GM21576 (cell line): ENCODE results near the gene SLC27A5.
"Not testable (repeated sequence)": the region's sequence is repeated elsewhere in the genome, so short reads cannot be mapped to it uniquely, and the experiment has no call there.

Experiments used
- ATAC-seq: cut with Tn5 transposase; IDR thresholded peaks from one replicate; pipeline ENCODE4 v1.9.1; 2021; ENCODE audit warnings: mild to moderate bottlenecking, moderate library complexity; ENCODE audit not compliant: unreplicated experiment

Gene SLC27A5

DNA sequence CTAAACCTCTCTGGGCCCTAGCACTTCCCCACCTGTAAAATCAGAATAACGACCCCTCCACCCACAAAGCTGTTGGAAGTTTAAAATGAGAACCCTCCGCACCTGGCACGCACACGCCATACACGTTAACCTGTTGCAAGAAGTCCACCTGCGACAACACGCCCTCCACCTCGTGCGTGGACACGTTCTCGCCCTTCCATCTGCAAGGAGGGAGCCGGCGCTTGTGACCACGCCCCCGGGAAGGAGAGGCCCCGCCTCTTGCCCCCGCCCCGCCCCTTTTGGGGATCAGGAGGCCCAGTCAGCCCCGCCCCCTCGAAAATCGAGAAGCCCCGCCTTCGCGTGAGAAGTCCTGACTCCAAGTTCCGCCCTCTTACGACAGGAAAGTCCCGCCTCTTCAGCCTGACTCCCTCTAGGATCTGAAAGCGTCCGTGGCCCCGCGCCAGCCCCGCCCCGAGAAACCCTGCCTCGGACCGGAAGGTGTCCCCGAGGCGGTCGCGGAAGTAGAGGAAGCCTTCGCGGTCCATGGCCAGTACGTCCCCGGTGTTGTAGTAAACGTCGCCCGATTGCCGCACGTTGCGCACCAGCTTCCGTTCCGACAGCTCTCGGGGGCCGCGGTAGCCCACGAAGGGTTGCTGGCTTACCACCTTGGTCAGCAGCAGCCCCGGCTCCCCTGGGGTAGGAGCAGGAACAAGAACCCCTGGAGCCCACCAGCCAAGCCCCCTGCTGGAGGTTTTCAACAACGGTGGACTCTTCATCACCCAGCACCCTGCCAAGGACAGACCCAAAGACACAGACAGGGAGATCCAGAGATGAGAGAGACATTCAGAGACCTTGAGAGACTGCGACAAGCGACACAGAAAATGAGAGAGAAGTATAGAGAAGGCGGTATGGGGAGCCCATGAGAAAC is 12.5 kb downstream of the SLC27A5 start:
- peak; percentile 81 for ATAC-seq

DNA sequence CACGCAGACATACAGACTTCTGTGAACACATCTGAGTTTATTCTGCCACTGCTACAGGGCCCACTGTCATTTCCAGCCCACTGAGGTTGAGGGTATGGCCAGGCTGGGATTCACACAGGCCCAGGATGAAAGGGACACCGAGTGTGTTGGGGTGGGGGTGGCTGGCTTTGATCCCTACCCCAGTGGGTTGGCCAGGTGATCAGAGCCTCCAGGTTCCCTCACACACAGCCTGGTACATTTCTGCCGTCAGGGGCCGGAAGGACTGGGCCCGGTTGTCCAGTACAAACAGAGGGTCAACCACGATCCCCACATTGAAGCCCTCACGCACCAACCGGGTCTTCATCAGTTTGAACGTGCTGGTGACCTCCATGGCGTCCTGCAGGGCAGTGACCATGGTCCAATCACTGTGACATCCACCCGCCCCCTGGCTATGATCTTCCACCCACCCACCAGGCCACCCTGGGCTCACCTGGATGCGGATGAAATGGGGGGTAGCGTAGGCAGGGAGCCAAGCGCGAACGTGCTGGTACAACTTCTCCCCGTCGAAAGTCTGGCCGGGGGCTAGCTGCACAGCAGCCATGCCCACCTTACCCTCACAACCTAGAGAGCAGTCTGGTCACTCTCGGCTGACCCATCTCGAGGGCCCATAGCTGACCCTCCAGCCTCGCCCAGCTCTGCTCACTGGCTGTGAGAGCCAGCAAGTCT is 13.3 kb downstream of the SLC27A5 start:
- no peak for ATAC-seq

DNA sequence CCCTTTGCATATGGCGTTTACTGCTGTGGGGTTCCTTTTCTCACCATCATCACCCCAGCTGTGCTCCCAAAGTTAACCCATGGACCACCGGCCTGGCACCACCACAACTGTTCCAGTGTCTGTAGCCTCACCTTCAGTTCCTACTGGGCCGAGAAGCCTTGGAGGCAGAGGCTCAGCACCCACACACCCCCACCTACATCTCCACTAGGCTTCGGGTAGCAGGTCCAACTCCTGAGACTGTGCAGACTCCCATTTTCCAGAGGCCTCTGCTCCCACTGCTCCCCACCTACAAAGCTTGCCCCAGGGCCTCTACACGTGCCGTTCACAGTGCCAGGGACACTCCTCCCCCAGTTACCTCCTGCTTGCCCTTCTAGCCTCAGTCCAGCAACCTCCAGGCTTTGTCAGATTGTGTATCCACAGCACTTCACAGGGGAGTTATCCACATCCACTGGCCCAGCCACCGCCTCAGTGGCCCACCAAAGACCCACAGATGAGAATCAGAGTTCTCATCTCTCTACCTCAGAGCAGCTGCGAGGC is 14.1 kb downstream of the SLC27A5 start:
- no peak for ATAC-seq

DNA sequence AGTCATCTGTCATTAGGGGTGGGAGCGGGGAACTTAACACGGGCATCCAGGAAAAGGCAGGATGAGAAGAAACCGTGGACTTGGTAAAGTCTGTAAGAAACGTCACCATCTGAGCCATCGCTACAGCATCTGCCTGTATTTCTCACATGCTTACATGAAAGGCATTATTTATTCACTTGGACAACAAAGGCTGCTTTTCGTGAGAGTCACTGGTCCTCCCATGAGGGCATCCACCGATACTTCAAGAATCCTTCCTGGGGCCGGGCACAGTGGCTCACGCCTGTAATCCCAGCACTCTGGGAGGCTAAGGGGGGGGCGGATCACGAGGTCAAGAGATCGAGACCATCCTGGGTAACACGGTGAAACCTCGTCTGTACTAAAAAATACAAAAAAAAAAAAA is 19.5 kb downstream of the SLC27A5 start:
- no peak for ATAC-seq

DNA sequence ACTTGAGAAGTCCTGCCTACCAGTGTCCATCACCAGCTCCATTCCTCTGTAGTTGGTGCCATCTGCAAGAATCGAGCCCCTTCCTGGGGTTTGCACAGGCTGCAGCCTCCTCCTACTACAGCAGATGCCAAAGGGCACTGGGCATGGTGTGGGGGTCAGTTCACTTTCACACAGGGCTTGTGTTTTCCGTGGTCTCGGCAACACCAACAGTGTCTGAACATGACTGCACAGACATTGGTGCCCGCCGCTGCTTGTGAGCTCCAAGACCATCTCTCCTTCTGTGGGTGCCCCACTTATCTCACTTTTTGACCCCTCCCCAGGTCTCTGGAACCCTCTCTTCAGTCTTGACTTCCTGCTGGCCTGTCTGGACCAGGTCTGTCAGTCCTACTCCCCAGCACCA is 20.4 kb downstream of the SLC27A5 start:
- ATAC-seq, result no peak

DNA sequence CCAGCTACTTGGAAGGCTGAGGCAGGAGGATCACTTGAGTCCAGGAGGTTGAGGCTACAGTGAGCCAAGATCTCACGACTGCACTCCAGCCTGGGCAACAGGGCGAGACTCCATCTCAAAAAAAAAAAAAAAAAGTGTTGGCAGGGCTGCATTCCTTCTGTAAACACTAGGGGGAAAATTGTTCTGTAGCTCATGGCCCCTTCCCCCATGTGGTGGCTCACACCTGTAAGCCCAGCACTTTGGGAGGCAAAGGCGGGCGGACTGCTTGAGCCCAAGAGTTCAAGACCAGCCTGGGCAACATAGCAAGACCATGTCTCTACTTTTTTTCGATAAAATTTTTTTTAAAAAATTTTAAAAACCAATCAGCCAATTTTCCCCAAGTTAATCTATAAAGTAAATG is 27.4 kb downstream of the SLC27A5 start:
- ATAC-seq, result not testable (repeated sequence)

DNA sequence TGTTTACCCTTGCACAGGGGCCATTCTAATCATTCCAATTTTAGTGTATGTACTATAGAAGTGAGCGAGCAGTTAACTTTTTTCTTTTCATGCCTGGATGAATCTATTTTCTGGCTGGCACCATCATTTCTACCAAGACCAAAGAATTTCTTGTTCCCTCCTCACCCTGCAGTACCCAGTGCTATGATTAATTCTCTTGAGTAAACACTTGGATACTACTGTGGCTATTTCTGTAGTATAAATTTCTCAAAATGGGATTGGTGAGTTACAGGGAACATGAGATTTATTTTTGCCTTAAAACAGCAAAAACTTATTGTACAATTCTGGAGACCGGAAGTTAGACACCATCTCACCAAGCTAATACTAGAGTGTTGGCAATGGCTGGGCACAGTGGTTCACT is 28.0 kb downstream of the SLC27A5 start:
- ATAC-seq, result no peak

DNA sequence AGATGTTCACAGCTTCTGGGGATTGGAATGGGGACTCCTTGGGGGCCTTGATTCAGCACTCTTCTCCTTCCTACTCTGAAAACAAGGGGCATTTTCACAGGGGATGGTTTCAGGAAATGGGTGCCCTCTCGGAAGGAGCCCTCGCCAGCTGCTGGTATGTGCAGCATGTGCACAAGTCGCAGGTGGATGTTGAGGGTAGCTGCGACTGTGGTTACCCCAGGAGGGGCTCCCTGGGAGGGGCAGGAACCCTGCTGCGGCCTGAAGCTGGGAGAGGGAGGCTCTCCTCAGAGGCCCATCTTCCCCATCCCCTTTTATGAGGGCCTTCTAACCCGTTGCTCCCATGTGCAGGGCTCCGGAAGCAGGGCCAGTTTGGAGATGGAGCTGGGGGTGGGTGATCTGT is 29.4 kb downstream of the SLC27A5 start:
- ATAC-seq, result no peak

DNA sequence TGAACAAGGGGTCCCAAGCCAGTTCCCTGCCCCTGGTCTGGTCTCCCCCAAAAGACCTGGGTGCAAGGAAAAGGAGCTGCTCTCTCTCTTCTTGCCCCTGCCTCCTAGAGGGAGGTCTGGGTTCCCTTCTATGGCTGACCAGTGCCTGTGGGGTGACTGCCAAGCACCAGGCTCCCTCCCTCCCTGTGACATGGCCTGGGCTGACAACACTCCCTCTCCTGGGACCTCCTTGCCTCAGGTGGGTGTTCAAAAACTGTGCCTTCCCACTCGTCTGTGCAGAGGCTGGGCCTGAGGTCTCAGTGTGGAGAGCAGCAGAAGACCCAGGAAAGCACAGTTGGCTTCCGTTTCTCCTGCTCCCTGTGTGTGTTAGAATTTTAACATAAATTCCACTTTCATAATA is 31.0 kb downstream of the SLC27A5 start:
- ATAC-seq, result no peak

DNA sequence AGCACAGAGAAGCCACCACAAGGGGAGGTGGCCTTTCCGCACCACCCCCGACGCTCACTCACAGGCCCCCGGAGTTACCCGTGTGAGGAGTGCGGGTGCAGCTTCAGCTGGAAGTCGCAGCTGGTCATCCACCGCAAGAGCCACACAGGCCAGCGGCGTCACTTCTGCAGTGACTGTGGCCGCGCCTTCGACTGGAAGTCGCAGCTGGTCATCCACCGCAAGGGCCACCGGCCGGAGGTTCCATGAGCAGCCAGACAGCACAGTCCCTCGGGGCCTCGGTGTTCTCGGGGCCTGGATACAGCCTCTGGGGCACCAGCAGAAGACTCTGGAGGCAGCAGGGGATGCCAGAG is 31.3 kb downstream of the SLC27A5 start:
- ATAC-seq, result no peak

DNA sequence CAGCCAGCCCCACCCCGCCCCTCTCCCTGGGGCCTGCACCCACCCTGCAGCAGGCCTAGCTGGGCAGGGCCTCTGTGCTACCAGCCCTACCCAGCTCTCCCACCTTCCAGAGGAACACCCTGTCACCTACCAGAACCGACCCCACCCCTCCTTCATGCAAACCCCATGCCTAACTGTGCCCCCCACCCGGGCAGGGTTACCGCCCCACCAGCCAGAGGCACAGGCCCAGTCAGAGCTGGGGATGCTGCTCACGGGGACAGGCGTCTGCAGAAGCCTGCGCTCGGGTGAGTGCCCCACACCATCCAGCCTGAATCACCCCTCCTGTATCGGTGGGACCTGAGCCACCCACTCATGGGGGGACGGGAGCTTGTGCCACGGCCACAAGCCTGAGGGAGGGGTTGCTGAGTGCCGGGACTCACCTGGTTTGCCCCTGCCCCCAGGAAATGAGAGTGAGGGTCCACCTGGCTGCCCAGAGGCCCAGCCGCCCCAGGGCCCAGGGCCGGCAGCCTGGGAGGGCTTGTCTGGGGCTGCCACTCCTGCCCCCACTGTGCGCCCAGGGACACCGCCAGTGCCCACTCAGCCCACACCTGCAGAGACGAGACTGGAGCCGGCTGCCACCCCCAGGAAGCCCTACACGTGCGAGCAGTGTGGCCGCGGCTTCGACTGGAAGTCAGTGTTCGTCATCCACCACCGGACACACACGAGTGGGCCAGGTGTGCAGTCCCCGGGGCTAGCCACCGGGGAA is 31.9 kb downstream of the SLC27A5 start:
- no peak for ATAC-seq

DNA sequence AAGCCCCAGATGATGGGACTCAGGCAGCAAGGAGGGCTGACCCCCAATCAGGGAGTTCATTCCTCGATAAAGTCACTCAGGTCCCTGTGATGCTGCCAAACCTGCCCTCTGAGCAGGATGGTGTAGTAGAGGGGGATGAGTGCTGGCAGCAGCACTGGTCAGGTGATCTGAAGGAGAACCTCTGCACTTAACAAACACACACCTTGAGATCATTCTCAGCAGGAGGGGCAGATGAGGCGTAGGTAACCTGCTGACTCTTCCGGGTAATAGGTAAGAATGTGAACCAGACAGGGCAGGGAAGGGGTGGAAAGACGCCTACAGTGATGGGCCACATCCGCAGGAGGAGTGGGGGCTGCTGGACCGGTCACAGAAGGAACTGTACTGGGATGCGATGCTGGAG is 32.5 kb downstream of the SLC27A5 start:
- ATAC-seq, result no peak

DNA sequence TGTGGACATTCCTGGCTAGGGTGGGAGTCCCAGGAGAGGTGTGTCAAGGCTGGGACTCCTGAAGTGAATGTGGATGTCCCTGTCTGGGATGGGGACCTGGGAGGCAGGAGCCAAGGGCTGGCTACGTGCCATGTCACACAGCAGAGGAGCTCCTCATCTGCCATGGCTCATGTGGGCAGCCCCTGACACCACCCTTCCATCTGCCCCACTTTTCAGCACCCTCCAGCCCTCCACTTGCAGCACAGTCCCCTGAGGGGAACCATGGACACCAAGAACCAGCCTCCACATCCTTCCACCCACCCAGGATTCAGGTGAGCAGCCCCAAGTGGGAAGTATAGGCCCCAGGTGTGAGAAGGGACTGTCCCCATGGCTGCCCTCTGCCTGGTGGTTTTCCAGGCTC is 33.9 kb downstream of the SLC27A5 start:
- ATAC-seq, result no peak

DNA sequence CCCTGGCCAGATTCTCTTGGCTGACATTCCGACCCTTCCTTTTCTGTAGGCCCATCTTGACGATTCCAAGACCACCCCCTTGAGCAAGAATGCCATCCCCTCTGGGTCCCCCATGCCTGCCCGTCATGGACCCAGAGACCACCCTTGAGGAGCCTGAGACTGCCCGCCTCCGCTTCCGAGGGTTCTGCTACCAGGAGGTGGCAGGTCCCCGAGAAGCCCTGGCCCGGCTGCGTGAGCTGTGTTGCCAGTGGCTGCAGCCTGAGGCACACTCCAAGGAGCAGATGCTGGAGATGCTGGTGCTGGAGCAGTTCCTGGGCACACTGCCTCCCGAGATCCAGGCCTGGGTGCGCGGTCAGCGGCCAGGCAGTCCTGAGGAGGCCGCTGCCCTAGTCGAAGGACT is 34.7 kb downstream of the SLC27A5 start:
- no peak for ATAC-seq

DNA sequence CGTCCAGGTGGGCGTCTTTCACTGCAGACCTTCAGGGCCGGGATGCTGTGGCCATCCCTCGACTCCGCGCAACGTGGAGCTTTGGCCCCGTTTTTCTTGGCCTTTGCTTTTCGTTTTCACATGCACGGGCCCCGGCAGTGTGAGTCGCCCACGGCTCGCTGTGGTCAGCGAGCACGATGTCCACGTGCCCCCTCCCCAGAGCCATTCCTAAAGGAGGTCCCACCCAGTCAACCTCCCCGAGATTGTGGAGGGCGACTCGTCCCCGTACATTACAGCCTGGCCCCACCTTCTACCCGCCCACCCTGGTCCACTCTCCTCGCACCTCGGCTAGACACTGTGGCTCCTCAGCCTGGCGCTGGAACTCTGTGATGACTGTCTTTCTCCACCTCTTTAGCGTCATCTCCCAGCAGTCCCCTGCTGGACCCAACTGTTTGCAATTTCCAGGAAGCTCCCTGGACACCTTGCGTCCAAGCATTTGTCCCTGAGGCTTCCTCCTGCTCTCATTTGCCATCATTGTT is 35.2 kb downstream of the SLC27A5 start:
- no peak for ATAC-seq

DNA sequence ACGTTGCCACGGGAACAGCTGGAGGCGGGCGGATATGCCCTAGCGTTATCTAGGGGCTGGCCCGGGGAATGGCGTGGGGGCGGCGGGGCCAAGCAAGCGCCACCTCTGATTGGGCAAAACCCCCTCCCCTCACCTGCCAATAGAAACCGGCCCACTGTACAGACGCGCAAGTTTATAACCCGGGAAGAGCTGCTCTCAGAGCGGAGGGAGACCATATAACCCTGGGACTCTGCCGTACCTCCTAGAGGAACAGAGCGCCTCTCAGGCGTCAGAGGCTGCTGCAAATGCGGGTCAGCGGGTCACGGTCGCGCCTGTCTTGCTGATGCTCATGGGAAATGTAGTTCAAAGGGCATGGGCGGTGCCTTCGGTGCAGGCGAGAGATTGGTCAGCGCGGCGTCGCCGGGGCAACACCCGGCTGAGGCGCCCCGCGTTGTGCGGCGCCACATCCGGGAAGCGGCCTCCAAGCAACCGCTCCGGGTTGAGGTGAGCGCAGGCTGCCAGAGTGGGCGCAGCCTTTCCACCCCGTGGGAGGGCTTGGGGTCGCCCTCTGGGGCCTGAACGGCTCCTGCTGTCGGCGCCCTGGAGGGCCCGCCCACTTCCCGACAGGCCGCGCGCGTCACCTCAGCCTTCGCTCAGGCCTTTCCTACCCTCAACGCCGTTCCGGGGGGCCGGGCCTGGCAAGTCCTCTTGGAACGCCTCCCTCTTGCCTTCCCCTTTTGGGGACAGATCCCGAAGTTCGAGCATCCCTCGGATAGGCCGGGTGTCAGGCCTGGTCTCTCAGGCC is 35.9 kb downstream of the SLC27A5 start, which contains the start of gene ZNF446:
ZNF446 (plus strand) TSS at position 639 of the 784 bp plus-strand sequence. CDS start 867 bp downstream, outside the sequence.
- ATAC-seq, result peak; percentile 85

DNA sequence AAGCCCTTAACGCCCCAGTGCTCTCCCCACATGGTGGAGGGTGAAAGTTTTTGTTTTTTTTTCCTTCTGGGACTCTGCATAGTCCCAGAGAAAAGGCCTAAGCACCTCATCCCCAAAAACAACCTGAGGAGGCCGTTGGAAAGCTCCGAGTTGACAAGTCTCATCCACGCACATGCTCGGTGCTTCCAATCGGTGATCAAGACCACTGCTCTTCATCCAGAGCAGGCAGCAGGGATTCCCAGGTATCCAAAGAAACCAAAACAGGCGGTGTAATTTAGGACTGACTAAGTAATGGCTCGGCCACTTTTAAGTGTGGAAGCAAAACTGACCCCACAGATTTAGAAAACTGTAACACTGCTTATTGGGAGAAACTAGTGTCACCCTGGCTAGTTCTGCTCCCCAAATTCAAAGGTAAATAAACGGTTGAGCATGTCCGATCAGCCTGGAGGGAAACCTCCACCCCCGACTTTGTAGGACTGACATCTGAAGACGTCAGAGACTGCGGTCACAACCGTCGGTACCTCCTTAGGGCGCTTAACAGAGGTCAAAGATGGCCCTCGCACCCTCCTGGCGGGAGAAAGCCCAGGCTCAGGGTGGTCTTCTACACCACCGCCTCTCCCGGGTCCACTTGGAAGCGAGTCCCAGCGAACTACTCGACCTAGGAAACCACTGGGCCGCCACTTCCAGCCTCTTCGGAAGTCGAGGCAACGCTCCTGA is 36.6 kb downstream of the SLC27A5 start:
- ATAC-seq, result no peak

DNA sequence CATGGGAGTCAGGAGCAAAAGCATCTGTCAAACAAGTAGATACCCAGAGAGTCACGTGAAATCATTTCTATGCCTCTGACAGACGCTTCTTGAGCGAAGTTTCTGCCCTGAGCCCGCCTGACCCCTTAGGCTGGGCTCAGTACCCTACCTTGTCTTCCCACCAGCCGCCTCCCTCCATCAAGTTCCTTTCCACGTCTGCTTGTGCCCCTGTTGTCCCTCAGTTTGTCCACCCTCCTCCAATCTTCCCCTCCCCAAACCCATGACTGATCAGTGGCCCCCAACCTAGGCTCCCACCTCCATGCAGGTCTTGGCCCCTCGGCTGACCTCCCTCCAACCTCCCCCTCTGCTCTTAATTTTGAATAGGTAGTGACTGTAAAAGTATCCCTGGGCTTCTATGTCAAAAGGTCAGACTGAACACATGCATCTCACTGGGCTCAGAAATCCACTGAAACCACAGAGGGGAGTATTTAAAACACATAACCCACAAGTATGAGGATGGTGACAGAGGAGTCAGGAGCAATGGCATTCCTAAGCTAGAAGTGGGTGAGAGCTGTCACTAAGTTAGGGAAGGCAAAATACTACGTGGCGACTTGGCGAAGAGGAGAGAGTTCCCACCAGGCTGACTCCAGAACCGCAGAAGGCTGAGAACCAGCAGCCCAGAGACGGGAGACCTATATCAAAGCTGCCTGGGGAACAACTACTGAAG is 37.3 kb downstream of the SLC27A5 start:
- no peak for ATAC-seq

DNA sequence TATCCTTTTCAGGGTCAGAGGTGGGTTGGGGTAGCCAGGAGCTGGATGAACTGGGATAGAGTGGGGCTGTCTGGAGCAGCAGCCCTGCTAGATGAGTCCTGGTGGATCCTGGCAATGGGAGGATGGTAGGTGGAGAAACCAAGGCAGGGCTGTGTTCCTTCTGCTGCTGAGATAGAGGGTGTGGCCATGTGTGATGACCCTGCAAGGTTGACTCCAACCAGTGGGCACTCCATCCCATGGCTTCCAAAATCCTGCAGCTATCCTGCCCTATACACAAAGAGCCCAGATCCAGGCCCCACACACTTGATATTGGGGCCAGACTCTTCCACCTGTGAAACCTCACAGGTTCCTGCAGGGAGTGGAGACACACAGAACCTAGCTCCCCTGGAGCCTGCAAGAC is 38.0 kb downstream of the SLC27A5 start:
- ATAC-seq, result no peak
